Uterus (tissue), 2 donors: Measurements from ENCODE around the gene TIAM1.

ENCODE experiments used
- POLR2A ChIP-seq, 2 donors: fragments of 450-650 bp; IDR thresholded peaks; one replicate each; pipeline ENCODE4 v1.6.1; 2016; ENCODE audit warnings: antibody characterized with exemption in 2 of 2, mild to moderate bottlenecking in 1 of 2, moderate library complexity in 1 of 2
- TF ChIP-seq, protein P1 (sequence below), 4 experiments: fragments of 200-600 bp in 2 of 4; fragments of 450-650 bp in 2 of 4; sonication (generic) in 2 of 4; IDR thresholded peaks; one replicate each; pipeline ENCODE4 v1.5.1; 2016 to 2019; ENCODE audit warnings: antibody characterized with exemption in 4 of 4, mild to moderate bottlenecking in 2 of 4, moderate library complexity in 1 of 4

DNA sequence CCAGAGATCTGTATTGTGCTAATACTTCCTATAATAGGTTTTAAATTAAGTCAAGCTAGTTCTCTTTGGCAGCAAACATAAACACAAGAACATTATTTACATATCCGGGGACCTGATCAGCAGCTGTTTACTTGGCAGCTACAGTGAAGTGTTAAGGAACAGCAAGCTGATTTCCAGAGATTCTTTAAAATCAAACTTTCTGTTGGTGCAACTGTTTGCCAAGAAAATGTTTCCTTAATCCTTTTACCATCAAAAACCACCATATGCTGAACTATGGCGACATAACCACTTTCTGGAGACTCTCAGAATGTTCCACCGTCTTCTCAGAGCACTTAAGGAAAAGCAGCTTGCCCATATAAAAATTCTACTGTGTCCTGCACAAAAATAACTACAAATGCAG, 198.8 kb downstream of the TIAM1 start:
- TF ChIP-seq, protein P1, sequence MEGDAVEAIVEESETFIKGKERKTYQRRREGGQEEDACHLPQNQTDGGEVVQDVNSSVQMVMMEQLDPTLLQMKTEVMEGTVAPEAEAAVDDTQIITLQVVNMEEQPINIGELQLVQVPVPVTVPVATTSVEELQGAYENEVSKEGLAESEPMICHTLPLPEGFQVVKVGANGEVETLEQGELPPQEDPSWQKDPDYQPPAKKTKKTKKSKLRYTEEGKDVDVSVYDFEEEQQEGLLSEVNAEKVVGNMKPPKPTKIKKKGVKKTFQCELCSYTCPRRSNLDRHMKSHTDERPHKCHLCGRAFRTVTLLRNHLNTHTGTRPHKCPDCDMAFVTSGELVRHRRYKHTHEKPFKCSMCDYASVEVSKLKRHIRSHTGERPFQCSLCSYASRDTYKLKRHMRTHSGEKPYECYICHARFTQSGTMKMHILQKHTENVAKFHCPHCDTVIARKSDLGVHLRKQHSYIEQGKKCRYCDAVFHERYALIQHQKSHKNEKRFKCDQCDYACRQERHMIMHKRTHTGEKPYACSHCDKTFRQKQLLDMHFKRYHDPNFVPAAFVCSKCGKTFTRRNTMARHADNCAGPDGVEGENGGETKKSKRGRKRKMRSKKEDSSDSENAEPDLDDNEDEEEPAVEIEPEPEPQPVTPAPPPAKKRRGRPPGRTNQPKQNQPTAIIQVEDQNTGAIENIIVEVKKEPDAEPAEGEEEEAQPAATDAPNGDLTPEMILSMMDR (IDR thresholded peaks at IDR 0.05), result no peak
- TF ChIP-seq POLR2A (IDR thresholded peaks at IDR 0.05), result no peak
